ENCODE measurements around the gene JAZF1. TPM values are rescaled to one million over a fixed set of nuclear protein-coding genes. Genes with fewer than 3 reads are reported as not detected.

The JAZF1 gene
- total RNA-seq, 4 donors from 2014 or later, result 29.3 to 33.8 (median 30.1) TPM

DNA sequence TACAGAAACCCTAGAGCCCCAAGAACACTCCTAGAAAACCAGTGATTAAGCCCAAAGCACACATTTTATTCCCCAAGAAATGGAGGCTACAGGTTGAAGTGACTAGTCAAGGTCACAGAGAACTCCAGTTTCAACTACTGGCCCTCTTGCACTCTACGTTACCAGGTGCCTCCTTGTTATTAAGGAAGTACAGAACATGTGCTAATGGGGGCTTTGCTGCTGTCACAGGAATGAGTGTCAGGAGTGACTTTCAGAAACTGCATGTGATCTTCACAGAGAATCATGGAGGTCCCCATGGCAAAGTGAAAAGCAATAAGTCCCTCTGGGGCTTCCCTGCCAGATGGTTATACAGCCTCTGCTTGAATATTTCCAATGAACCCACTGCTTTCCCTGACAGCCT, 19.3 kb downstream of the JAZF1 start:
- Histone ChIP-seq H3K27me3 (no peaks in the 10 kb centered on the region), H3K9me3 (no peaks in the 10 kb centered on the region), H3K36me3 (no peaks in the 10 kb centered on the region), H3K4me3 (no peak overlapping the region), H3K4me1 (peaks cover 9 to 46% (median 36%) of the 10 kb centered on the region in 4 donors), H3K27ac (replicated peaks in 1 of 4) (no peak overlapping the region)
- DNase-seq (ENCODE audit: extremely low spot score), result no peak
- no peak for TF ChIP-seq POLR2A (IDR thresholded peaks at IDR 0.05; ENCODE audit: low read depth)
- TF ChIP-seq POLR2AphosphoS5 (IDR thresholded peaks at IDR 0.05), result no peak
- TF ChIP-seq CTCF (IDR thresholded peaks at IDR 0.05), result no peak
- TF ChIP-seq EP300 (IDR thresholded peaks at IDR 0.05), result no peak
- intact Hi-C loops (cut with DNase I), result no loop called here
- 100% methylated on average over 1 of the region's 1 CpG for WGBS

GRCh38 chr7:28160551-28160991, 20.0 kb downstream of the JAZF1 start:
- TF ChIP-seq POLR2AphosphoS5 (IDR thresholded peaks at IDR 0.05) (no peak), CTCF (IDR thresholded peaks at IDR 0.05) (no peak), EP300 (IDR thresholded peaks at IDR 0.05) (no peak), POLR2A (IDR thresholded peaks at IDR 0.05; ENCODE audit: low read depth) (no peak)
- intact Hi-C loops (cut with DNase I), result no loop called here
- no peak for DNase-seq (ENCODE audit: extremely low spot score)
- H3K27ac ChIP-seq (replicated peaks in 1 of 4), result no peak overlapping the region
- H3K36me3 ChIP-seq, result no peaks in the 10 kb centered on the region
- peaks cover 17 to 48% (median 37%) of the 10 kb centered on the region in 4 donors for H3K4me1 ChIP-seq
- H3K4me3 ChIP-seq, result no peak overlapping the region
- H3K9me3 ChIP-seq, result no peaks in the 10 kb centered on the region
- WGBS, result 71% methylated on average over 4 of the region's 4 CpGs
- no peaks in the 10 kb centered on the region for H3K27me3 ChIP-seq

- intact Hi-C loops (cut with DNase I), result no loop called here
- Histone ChIP-seq H3K4me1 (peaks cover 32 to 54% (median 48%) of the 10 kb centered on the region in 4 donors), H3K4me3 (no peak overlapping the region), H3K27ac (replicated peaks in 1 of 4) (no peak overlapping the region), H3K9me3 (no peaks in the 10 kb centered on the region), H3K27me3 (no peaks in the 10 kb centered on the region), H3K36me3 (no peaks in the 10 kb centered on the region)
- WGBS, result 84% methylated on average over 7 of the region's 7 CpGs
- no peak for DNase-seq (ENCODE audit: extremely low spot score)
- TF ChIP-seq POLR2AphosphoS5 (IDR thresholded peaks at IDR 0.05) (no peak), CTCF (IDR thresholded peaks at IDR 0.05) (no peak), EP300 (IDR thresholded peaks at IDR 0.05) (no peak), POLR2A (IDR thresholded peaks at IDR 0.05; ENCODE audit: low read depth) (no peak)
Observed at GRCh38 chr7:28157831-28158416, 22.7 kb downstream of the JAZF1 start.

GRCh38 chr7:28157076-28157745, 23.4 kb downstream of the JAZF1 start:
- H3K27me3 ChIP-seq, result no peaks in the 10 kb centered on the region
- H3K4me3 ChIP-seq, result no peak overlapping the region
- WGBS, result 75% methylated on average over 6 of the region's 6 CpGs
- TF ChIP-seq POLR2AphosphoS5 (IDR thresholded peaks at IDR 0.05), result no peak
- intact Hi-C loops (cut with DNase I), result no loop called here
- H3K36me3 ChIP-seq, result no peaks in the 10 kb centered on the region
- H3K4me1 ChIP-seq, result peaks cover 32 to 54% (median 48%) of the 10 kb centered on the region in 4 donors
- no peaks in the 10 kb centered on the region for H3K9me3 ChIP-seq
- H3K27ac ChIP-seq (replicated peaks in 1 of 4), result no peak overlapping the region
- DNase-seq (ENCODE audit: extremely low spot score), result no peak

- H3K4me3 ChIP-seq, result no peak overlapping the region
- no peak for TF ChIP-seq CTCF (IDR thresholded peaks at IDR 0.05)
- no peak for TF ChIP-seq POLR2AphosphoS5 (IDR thresholded peaks at IDR 0.05)
- no peak for TF ChIP-seq POLR2A (IDR thresholded peaks at IDR 0.05; ENCODE audit: low read depth)
- TF ChIP-seq EP300 (IDR thresholded peaks at IDR 0.05), result no peak
- DNase-seq (ENCODE audit: extremely low spot score), result no peak
- H3K27me3 ChIP-seq, result no peaks in the 10 kb centered on the region
- intact Hi-C loops (cut with DNase I), result no loop called here
- H3K9me3 ChIP-seq, result no peaks in the 10 kb centered on the region
- H3K36me3 ChIP-seq, result no peaks in the 10 kb centered on the region
- peaks cover 32 to 54% (median 48%) of the 10 kb centered on the region in 4 donors for H3K4me1 ChIP-seq
- H3K27ac ChIP-seq (replicated peaks in 1 of 4), result no peak overlapping the region
- WGBS, result 96% methylated on average over 4 of the region's 4 CpGs
Observed at GRCh38 chr7:28156401-28156800, 24.2 kb downstream of the JAZF1 start.
